Thoracic aorta endothelial cell (primary cell): ENCODE results near the gene NBL1. TPM values are rescaled to one million over a fixed set of nuclear protein-coding genes. Genes with fewer than 3 reads are reported as not detected.

Experiments
- total RNA-seq: library from RNA; depleted of rRNA; stranded (reverse); fragments of >200 nt; gene quantifications from 2 replicates; pipeline ENCODE4 v1.2.3, GENCODE V29; 2012

NBL1 gene
- 31.5 and 33.3 TPM in 2 replicates for total RNA-seq

GRCh38 chr1:19643602-19644394 lies at the start of gene NBL1:
Gene NBL1 (plus strand): TSS chr1:19644311. CDS start chr1:19655031, 10,720 bp downstream.

DNA sequence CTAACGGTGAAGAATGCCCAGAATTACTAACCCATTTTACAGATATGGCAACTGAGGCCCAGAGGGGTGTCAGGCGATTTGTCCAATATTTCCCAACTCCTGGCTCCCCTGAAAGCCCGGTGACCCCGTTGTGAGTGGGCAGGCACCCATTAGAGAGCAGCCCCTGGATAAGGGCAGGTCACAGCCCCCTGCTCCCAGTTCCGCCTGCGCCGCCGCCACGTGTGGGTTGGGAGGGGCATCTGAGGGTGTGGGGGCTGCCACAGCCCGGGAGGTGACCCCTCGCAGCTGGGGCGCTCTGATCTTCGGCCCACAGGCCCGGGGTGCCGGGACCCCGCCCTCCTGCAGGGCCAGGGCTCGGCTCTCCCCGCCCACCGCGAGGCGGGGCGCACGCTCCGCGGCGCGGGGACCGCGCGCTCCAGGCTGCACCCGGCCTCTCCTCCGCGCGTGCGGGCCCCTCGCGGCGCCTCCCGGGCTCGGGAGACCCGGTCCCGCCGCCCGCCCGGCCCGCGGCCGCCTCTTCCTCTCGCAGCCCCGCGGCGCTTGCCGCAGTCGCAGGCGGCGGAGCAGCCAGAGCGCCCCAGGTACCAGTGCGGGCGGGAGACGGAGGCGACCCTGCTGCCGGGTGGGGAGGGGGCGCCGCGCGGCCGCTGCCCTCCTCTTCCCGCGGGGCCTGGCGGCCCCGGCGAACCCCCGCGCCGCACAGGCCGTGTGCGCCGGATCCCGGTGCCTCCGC lies 20.5 kb downstream of the NBL1 start, which contains the start of gene HTR6:
Gene HTR6 (plus strand): TSS at position 423 of the 733 bp plus-strand sequence. CDS start 879 bp downstream, outside the sequence.

Other genes with a start within 250 kb of the NBL1 start
- gene CAPZB, start 158.8 kb upstream of the NBL1 start, total RNA-seq: 151 and 181 TPM in 2 replicates
- gene HTR6, start 20.6 kb downstream of the NBL1 start, total RNA-seq: 0.07 TPM in 1 of 2 replicates, not detected in the other
- 6.0 and 9.6 TPM in 2 replicates for gene TMCO4, start 155.6 kb downstream of the NBL1 start, total RNA-seq
- not detected in 2 replicates for gene RNF186, start 171.0 kb downstream of the NBL1 start, total RNA-seq
- 7.2 and 8.9 TPM in 2 replicates for gene OTUD3, start 238.1 kb downstream of the NBL1 start, total RNA-seq